HG03095 (cell line): Measurements from ENCODE around the gene RAPGEF4.

ENCODE experiments used
- ATAC-seq: cut with Tn5 transposase; IDR thresholded peaks from one replicate; pipeline ENCODE4 v1.9.1; 2021; ENCODE audit warnings: moderate library complexity; ENCODE audit not compliant: unreplicated experiment

Gene RAPGEF4

GRCh38 chr2:172821370-172822338, 86.0 kb downstream of the RAPGEF4 start:
- no peak for ATAC-seq

- ATAC-seq = no peak
These were observed 86.9 kb downstream of the RAPGEF4 start for GRCh38 chr2:172822585-172822984.

GRCh38 chr2:172823261-172823850, 87.7 kb downstream of the RAPGEF4 start:
- ATAC-seq = no peak

- ATAC-seq = no peak
These were observed 90.9 kb downstream of the RAPGEF4 start for GRCh38 chr2:172826522-172826921.

GRCh38 chr2:172829229-172829628, 93.6 kb downstream of the RAPGEF4 start:
- no peak for ATAC-seq

GRCh38 chr2:172830482-172830881, 94.8 kb downstream of the RAPGEF4 start:
- no peak for ATAC-seq

GRCh38 chr2:172833898-172834297, 98.3 kb downstream of the RAPGEF4 start:
- ATAC-seq = no peak

- no peak for ATAC-seq
These were observed 99.2 kb downstream of the RAPGEF4 start for GRCh38 chr2:172834881-172835280.

- ATAC-seq = no peak
These were observed 100.7 kb downstream of the RAPGEF4 start for GRCh38 chr2:172836347-172836821.

- no peak for ATAC-seq
These were observed 101.2 kb downstream of the RAPGEF4 start for GRCh38 chr2:172836827-172837226.

GRCh38 chr2:172839446-172839845, 103.8 kb downstream of the RAPGEF4 start:
- no peak for ATAC-seq

- no peak for ATAC-seq
These were observed 107.0 kb downstream of the RAPGEF4 start for GRCh38 chr2:172842511-172843265.

- ATAC-seq = no peak
These were observed 107.6 kb downstream of the RAPGEF4 start for GRCh38 chr2:172843266-172843582.

GRCh38 chr2:172843902-172844715, 108.5 kb downstream of the RAPGEF4 start:
- ATAC-seq = no peak

GRCh38 chr2:172845028-172845630, 109.5 kb downstream of the RAPGEF4 start:
- ATAC-seq = no peak

GRCh38 chr2:172846551-172846950, 110.9 kb downstream of the RAPGEF4 start:
- no peak for ATAC-seq

- no peak for ATAC-seq
These were observed 111.5 kb downstream of the RAPGEF4 start for GRCh38 chr2:172847188-172847587.

GRCh38 chr2:172848519-172848918, 112.9 kb downstream of the RAPGEF4 start:
- ATAC-seq = no peak

GRCh38 chr2:172849519-172850217, 114.0 kb downstream of the RAPGEF4 start:
- ATAC-seq = no peak

- no peak for ATAC-seq
These were observed 119.9 kb downstream of the RAPGEF4 start for GRCh38 chr2:172855588-172855987.
